NCI-H526 (cell line): ENCODE measurements around the gene BCO1.
"Not testable (repeated sequence)": the region's sequence is repeated elsewhere in the genome, so short reads cannot be mapped to it uniquely, and the experiment has no call there.

Source experiments
- DNase-seq, 2 experiments: peaks; one replicate each; lab custom pipeline; 2025; lab: John Stamatoyannopoulos, UW

BCO1 gene

GRCh38 chr16:81238296-81239011 lies at the start of gene BCO1:
Gene BCO1 (plus strand): TSS chr16:81238689. CDS start chr16:81238909, 220 bp downstream.
- no peak for DNase-seq

- no peak for DNase-seq
Measured at GRCh38 chr16:81189100-81189664, 49.3 kb upstream of the BCO1 start.

- DNase-seq, result no peak
Measured at GRCh38 chr16:81190667-81191066, 47.8 kb upstream of the BCO1 start.

- DNase-seq, result no peak
Measured at GRCh38 chr16:81195885-81196534, 42.5 kb upstream of the BCO1 start.

GRCh38 chr16:81198635-81199034 lies 39.9 kb upstream of the BCO1 start:
- no peak for DNase-seq

GRCh38 chr16:81201267-81201666 lies 37.2 kb upstream of the BCO1 start:
- no peak for DNase-seq

GRCh38 chr16:81204798-81205680 lies 33.5 kb upstream of the BCO1 start:
- peak in 1 of 2 experiments; percentile 32 for DNase-seq

- DNase-seq, result no peak
Measured at GRCh38 chr16:81207076-81207475, 31.4 kb upstream of the BCO1 start.

- no peak for DNase-seq
Measured at GRCh38 chr16:81210807-81211206, 27.7 kb upstream of the BCO1 start.

- DNase-seq, result no peak
Measured at GRCh38 chr16:81212830-81213465, 25.5 kb upstream of the BCO1 start.

- DNase-seq, result peak in 1 of 2 experiments; percentile 31
Measured at GRCh38 chr16:81214745-81215166, 23.7 kb upstream of the BCO1 start.

GRCh38 chr16:81216114-81216513 lies 22.4 kb upstream of the BCO1 start:
- no peak for DNase-seq

- no peak for DNase-seq
Measured at GRCh38 chr16:81216706-81217105, 21.8 kb upstream of the BCO1 start.

GRCh38 chr16:81219151-81219550 lies 19.3 kb upstream of the BCO1 start:
- no peak for DNase-seq

GRCh38 chr16:81220349-81220748 lies 18.1 kb upstream of the BCO1 start:
- DNase-seq, result no peak

- no peak for DNase-seq
Measured at GRCh38 chr16:81221731-81222130, 16.8 kb upstream of the BCO1 start.

GRCh38 chr16:81224824-81225223 lies 13.7 kb upstream of the BCO1 start:
- DNase-seq, result no peak

GRCh38 chr16:81225697-81226096 lies 12.8 kb upstream of the BCO1 start:
- DNase-seq, result not testable (repeated sequence)

- no peak for DNase-seq
Measured at GRCh38 chr16:81227785-81228184, 10.7 kb upstream of the BCO1 start.

GRCh38 chr16:81229811-81230210 lies 8.7 kb upstream of the BCO1 start:
- no peak for DNase-seq

GRCh38 chr16:81231014-81231413 lies 7.5 kb upstream of the BCO1 start:
- no peak for DNase-seq
